Suprapubic skin (tissue), 4 donors: ENCODE data around the gene ARMC12.

ENCODE experiments used
- CTCF ChIP-seq, 2 donors: fragments of 200-600 bp in 1 of 2; fragments of 450-650 bp in 1 of 2; sonication (generic) in 1 of 2; IDR thresholded peaks; one replicate each; pipeline ENCODE4 v1.5.1; 2016 to 2019; ENCODE audit warnings: antibody characterized with exemption in 2 of 2, mild to moderate bottlenecking in 1 of 2, moderate library complexity in 1 of 2
- POLR2A ChIP-seq, 2 donors: fragments of 450-650 bp; IDR thresholded peaks; one replicate each; pipeline ENCODE4 v1.6.1; 2017; ENCODE audit warnings: antibody characterized with exemption in 2 of 2, mild to moderate bottlenecking in 2 of 2, moderate library complexity in 2 of 2
- POLR2AphosphoS5 ChIP-seq, 3 donors: sonication (generic); formaldehyde crosslinking; IDR thresholded peaks; one replicate each; pipeline ENCODE4 v1.6.1; 2017; ENCODE audit warnings: antibody characterized with exemption in 3 of 3

GRCh38 chr6:35750557-35750956, 13.7 kb downstream of the ARMC12 start:
- no peak for TF ChIP-seq CTCF (IDR thresholded peaks at IDR 0.05)
- no peak for TF ChIP-seq POLR2A (IDR thresholded peaks at IDR 0.05)
- no peak for TF ChIP-seq POLR2AphosphoS5 (IDR thresholded peaks at IDR 0.05)
